Left hindlimb (tissue), 1 donor: Measurements from ENCODE around the gene ELOVL3.

Experiments
- DNase-seq: peaks from one replicate; pipeline ENCODE4 v3.0.0-alpha.2; 2018

The ELOVL3 gene

DNA sequence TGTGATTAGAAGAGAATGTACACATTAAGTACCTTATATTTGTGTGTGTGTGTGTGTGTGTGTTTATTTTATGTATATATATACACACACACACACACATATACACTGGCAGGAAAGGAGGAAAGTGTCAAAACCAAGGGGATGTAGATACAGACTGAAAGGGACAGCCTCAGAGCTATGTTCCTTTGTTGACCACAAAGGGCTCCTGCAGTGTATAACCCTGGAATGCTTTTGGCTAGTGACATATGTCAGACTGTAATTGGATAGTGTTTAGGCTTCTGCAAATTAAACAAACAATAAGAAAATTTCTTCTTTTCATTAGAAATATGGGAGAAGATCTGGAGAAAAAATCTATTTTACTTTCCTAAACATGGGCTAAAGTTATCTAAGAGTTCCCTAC, 35.1 kb downstream of the ELOVL3 start:
- DNase-seq, result no peak

DNA sequence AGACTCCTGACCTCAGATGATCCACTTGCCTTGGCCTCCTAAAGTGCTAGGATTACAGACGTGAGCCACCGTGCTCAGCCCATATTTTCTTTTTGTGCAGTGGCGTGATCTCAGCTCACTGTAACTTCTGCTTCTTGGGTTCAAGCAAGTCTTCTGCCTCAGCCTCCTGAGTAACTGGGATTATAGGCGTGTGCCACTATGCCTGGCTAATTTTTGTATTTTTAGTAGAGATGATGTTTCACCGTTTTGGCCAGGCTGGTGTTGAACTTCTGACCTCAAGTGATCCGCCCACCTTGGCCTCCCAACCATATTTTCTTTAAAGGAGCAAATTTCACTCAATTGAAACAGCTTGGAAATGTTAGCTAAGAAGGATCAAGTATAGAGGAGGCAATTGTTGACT, 35.7 kb downstream of the ELOVL3 start:
- DNase-seq, result no peak

DNA sequence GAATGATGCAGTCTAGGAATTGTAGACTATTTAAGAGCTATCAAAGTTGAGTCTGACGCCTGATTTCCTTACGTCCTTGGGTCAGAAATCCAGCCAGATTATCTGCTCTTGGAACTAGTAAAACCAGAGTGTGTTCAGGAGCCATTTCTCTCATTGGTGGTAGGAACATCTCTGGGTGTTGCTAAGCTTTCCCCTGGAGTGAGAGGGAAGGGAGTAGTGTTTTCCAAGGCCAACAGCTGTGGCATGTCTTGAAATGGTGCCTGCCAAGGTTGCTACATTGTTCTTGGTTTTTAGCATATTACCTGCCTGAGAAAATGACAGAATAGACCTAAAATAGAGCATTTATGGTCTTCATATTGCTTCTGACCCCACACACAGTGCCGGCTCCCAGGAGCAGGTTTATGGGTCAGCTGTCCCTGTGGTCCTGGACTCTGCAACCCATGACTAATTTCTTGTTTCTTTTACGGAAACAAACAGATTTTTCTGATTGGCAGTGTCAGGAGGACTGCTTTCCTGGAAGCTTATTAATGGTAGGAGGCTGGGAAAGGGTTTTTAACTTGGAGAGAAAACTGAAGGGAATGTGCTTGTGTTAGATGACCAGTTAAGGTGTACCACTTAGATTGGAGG, 36.8 kb downstream of the ELOVL3 start:
- no peak for DNase-seq

DNA sequence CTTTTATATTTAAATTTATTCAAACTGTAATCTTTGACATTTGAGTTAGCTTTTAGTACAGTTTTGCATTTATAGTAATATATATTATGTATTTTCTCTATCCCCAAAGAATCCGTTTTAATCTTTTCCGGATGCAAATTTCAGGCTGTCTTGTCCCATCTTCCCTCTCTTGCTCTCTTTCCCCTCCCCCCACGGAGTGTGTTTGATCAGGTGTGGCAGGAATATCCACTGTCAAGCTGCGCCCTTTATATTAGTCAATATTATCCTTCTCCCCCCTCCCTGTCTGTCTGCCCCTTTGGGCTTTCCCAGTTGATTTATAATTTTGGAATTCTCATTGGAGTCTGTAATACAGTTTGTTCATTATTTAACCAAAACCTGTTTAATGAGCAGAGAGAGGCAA, 38.3 kb downstream of the ELOVL3 start:
- DNase-seq, result no peak

DNA sequence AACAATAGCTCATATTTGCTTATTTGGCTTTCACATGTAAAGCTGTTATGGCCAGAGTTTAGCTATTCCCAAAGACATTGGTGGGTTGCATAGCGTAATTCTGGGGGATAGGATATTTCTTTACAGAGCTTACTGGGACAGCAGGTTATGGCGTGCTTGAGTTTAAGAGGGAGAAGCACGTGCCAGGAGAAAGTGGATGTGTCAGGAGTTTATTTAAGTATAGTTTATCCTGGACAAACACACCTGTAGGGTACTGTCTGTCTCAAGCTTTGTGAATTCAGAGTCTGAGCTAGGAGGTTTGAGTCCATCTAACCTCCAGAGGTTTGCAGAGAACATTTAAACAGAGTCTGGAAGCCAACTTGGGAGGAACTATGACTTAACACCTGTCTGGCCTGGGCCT, 40.6 kb downstream of the ELOVL3 start:
- DNase-seq, result no peak

DNA sequence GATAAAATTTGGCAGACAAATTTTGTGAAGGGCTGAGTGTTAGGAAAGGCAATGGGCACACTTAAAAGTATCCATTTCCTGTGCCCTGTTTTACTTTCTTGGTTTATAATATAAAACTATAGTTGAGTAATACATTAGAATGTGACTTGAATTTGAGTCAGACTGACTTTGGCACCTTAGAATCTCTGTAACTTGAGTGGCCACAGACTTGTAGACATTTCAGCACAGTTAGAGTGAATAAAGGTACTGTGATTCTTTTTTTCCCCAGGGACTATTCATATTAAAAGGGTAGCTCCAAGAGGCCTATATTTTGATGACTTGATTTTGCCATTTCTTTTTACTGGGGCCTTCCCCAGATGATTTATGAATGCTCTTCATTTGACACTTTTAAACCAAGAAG, 41.6 kb downstream of the ELOVL3 start:
- DNase-seq, result no peak

DNA sequence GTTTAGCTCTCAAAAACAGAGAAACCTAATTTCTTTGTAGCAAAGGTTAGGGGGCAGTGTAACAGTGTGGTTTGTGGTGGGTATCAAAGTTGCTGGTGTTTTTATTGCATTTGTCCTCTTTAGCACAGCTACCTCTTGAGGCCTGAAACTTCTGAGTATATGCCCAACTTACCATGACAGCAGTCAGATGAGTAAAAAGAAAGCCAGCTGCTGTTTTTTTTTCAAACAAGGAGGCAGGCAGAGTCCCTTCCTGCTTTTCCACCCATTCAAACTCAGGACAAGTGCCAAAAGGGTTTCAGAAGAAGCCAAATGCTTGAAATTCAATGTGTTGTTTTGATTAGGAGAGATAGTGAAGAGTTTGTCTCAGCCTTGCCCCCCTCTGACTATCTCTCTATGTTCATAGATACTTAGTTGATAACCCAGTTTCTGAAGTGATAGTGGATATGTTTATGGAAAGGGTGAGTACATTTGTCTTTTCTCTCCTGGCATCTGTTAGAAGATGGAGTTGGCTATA, 42.3 kb downstream of the ELOVL3 start:
- DNase-seq, result no peak

DNA sequence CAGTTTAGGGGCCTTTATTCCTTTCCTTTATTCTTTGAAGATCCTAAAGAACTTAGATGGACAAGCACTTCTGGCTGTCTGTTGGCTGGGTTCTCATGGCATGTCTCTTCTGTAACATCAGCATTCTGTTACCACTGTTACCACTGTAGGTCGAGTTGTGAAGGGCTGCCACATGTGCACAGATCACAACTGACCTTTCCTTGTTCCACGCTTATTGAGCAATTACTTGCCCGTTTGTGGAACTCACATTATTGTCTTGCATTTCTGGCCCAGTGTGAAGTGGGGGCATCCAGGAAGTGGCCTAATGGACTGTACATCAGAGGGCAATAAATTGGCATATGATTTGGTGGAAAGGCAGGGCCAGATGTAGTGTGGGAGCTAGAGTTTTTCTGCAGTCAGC, 42.9 kb downstream of the ELOVL3 start:
- peak; percentile 37 for DNase-seq

DNA sequence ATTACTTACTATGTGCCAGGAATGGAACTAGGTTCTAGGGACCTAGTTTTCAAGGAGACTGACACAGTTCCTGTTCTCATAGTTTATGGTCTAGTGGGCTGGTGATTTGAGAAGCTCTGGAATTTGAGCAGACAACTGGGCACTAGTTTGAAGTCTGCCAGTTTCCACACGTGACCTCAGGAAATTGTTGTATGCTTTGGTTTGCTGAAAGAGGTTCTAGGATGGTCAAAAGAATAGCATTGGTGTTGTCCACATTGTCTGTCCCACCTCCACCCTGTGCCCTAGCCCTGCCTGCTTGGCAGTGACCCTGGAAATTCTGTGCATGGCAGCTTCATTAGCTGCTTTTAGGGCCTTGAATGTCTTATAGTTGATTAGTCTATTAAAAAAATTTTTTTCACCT, 48.0 kb downstream of the ELOVL3 start:
- no peak for DNase-seq

DNA sequence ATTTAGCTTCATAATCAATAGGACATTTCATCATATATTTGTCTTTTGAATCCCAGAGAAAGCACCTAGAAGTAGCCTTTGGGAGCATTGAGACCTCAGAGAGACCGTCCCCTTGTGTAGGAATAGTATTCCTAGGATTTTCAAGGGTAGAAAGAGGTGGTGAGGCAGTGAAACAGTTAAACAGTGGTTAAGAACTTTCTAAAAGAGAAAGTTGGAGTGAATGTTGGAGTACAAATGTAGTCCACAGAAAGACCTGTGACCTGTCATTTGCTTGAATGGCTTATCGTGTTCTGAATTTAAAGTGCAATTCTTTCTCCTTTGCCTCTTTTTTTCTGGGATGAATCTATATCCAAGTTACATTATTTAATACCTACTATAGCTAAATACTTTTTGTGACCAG, 49.2 kb downstream of the ELOVL3 start:
- no peak for DNase-seq

DNA sequence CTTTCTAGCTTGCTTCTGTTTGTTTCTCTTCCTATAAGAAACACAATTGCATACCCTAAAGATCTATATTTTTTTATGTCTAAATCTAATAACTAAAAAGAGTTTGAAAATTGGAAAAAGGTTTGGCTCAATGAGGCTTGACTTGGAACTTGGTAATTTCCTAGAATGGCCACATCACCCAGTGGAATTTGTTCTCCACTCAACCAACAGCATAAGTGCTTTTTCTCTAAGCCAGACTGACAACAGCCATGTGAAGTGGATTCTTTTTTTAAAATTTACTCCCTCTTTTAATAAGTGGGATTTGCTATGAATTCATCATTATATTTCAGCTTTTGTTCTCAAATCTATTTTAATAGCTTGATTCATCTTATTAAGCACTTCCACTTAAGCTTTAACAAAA, 53.0 kb downstream of the ELOVL3 start:
- DNase-seq, result no peak
